Endodermal cell (in vitro differentiated cells): Measurements from ENCODE around the gene CA14. TPM values are rescaled to one million over a fixed set of nuclear protein-coding genes. Genes with fewer than 3 reads are reported as not detected.
A peak's percentile ranks its signal among the peaks of the same experiment; 100 is the strongest.
"Not testable (repeated sequence)": the region's sequence is repeated elsewhere in the genome, so short reads cannot be mapped to it uniquely, and the experiment has no call there.

ENCODE experiments used
- DNase-seq: peaks from one replicate; pipeline ENCODE4 v3.0.0-alpha.2; 2017
- H3K27ac ChIP-seq: 2 replicates; pipeline ENCODE4 v1.5.1; 2013; ENCODE audit warnings: mild to moderate bottlenecking, low read depth, low read length, moderate library complexity
- H3K27me3 ChIP-seq: 2 replicates; pipeline ENCODE4 v1.6.1; 2013; ENCODE audit warnings: mild to moderate bottlenecking, low read length, moderate library complexity; ENCODE audit not compliant: insufficient read depth, control insufficient read depth, poor library complexity, severe bottlenecking
- H3K36me3 ChIP-seq: 2 replicates; pipeline ENCODE4 v1.7.0; 2013; ENCODE audit warnings: mild to moderate bottlenecking, low read length, moderate library complexity; ENCODE audit not compliant: control insufficient read depth, insufficient read depth
- H3K4me1 ChIP-seq: one replicate; pipeline ENCODE4 v1.7.0; 2013; ENCODE audit warnings: low read length; ENCODE audit not compliant: control insufficient read depth, insufficient read depth
- H3K4me3 ChIP-seq: 2 replicates; pipeline ENCODE4 v1.5.1; 2013; ENCODE audit warnings: mild to moderate bottlenecking, low read length, moderate library complexity
- H3K9ac ChIP-seq: 2 replicates; pipeline ENCODE4 v1.6.1; 2013; ENCODE audit warnings: mild to moderate bottlenecking, low read length, moderate library complexity; ENCODE audit not compliant: poor library complexity, severe bottlenecking; ENCODE audit errors: extremely low read depth
- H3K9me3 ChIP-seq: 2 replicates; pipeline ENCODE4 v1.6.1; 2013; ENCODE audit warnings: mild to moderate bottlenecking, low read length, moderate library complexity; ENCODE audit not compliant: control insufficient read depth
- H3K27ac Mint-ChIP-seq: 2 replicates; pipeline ENCODE4 v1.8.0; 2020; ENCODE audit warnings: mixed read lengths
- H3K27me3 Mint-ChIP-seq: 2 replicates; pipeline ENCODE4 v1.8.0; 2021; ENCODE audit warnings: mild to moderate bottlenecking, mixed read lengths; ENCODE audit not compliant: insufficient read depth
- H3K36me3 Mint-ChIP-seq: 2 replicates; pipeline ENCODE4 v1.8.0; 2020; ENCODE audit warnings: low read depth, mixed read lengths
- H3K4me1 Mint-ChIP-seq: 2 replicates; pipeline ENCODE4 v1.8.0; 2020; ENCODE audit warnings: mixed read lengths
- H3K4me3 Mint-ChIP-seq: 2 replicates; pipeline ENCODE4 v1.8.0; 2020; ENCODE audit warnings: mild to moderate bottlenecking, moderate library complexity, mixed read lengths
- H3K9me3 Mint-ChIP-seq: 2 replicates; pipeline ENCODE4 v1.8.0; 2020; ENCODE audit warnings: mild to moderate bottlenecking, mixed read lengths
- WGBS, 2 experiments: methylation state at CpG; one replicate each; pipeline versions ENCODE4 v1.1.5 to v1.1.7; 2013; ENCODE audit warnings: missing lambda C conversion rate in 2 of 2, mixed read lengths in 1 of 2; ENCODE audit not compliant: insufficient coverage in 1 of 2, insufficient read length in 1 of 2; 5-methylcytosine and 5-hydroxymethylcytosine counted together
- long read RNA-seq, 4 experiments: library from polyadenylated mRNA in 2 of 4; library from RNA in 1 of 4; library from capped mRNA in 1 of 4; stranded (forward) in 3 of 4; unstranded in 1 of 4; transcript quantifications; one replicate each; pipeline ENCODE4 v2.0.0, GENCODE V29; 2020 to 2021; ENCODE audit warnings: inconsistent platforms in 1 of 4
- polyA plus RNA-seq, 2 experiments: library from polyadenylated mRNA; stranded (reverse); fragments of 50-300 nt; gene quantifications; one replicate each; pipeline ENCODE4 v1.2.3, GENCODE V29; 2013
- total RNA-seq, 2 donors: library from RNA; stranded (reverse); fragmentation: NEBNext Ultra II Directional in 1 of 2; extraction: Animal tissue kit (Norgen Biotek cat#: 25700) in 1 of 2; gene quantifications; 2 replicates in 1 of 2; 3 replicates in 1 of 2; pipeline ENCODE4 v1.2.1, GENCODE V29; 2021
- TF ChIP-seq, protein P1 (sequence below): fragments of 200-600 bp; sonication (generic); conservative IDR thresholded peaks from 2 replicates; pipeline ENCODE4 v1.5.0; 2021; ENCODE audit warnings: antibody characterized with exemption, mild to moderate bottlenecking

Gene CA14
- 10 to 100 TPM; 53.3 to 54.0 TPM for total RNA-seq
- polyA plus RNA-seq (2013, experiment 1 of 2) = 84.8 TPM
- 78.0 TPM for polyA plus RNA-seq (2013, experiment 2 of 2)
- long read RNA-seq, experiment 1, partial matches to known transcripts = 6 of 24 reads
- long read RNA-seq, experiment 1, other reads (novel, unspliced or antisense) = 18 of 24 reads
- long read RNA-seq, experiment 2, partial matches to known transcripts = 1 of 59 reads
- long read RNA-seq, experiment 2, other reads (novel, unspliced or antisense) = 58 of 59 reads
- long read RNA-seq, experiment 3, partial matches to known transcripts = 8 of 111 reads
- long read RNA-seq, experiment 3, other reads (novel, unspliced or antisense) = 100 of 111 reads
- long read RNA-seq, experiment 4, partial matches to known transcripts = 2 of 88 reads
- long read RNA-seq, experiment 4, other reads (novel, unspliced or antisense) = 84 of 88 reads

DNA sequence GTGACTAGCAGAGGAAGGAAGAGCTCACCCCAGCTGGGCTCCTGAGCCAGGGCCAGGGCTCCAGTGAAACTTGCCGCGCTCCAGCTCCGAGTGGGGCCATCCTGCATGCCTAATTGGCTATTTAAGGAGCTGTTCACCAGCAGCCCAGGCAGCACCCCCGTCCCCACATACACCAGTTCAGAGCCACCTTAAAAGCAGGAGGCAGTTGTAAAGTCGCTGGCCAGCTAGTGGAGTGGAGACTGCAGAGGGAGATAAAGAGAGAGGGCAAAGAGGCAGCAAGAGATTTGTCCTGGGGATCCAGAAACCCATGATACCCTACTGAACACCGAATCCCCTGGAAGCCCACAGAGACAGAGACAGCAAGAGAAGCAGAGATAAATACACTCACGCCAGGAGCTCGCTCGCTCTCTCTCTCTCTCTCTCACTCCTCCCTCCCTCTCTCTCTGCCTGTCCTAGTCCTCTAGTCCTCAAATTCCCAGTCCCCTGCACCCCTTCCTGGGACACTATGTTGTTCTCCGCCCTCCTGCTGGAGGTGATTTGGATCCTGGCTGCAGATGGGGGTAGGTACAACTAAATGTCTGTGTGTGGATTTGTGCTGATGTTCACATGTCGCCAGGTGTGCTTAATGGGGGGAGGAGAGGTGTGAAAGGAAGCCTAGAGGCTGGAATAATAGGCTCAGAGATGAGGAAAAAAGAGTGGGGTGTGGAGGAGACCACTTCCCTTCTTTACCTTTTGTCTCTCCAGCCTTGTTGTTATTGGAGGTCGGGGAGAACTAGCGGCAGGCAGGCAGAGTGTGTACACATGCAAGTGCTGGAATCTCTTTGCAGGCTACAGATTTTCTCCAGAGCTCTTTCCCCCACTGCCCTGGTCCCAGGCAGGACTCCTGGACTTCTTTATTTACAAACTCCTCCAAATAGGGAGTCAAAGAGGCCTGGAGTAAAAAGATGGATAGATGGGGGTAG is at the start of gene CA14:
Gene CA14 (plus strand): TSS at position 151 of the 962 bp plus-strand sequence. CDS start 355 bp downstream, at position 506.
- peaks cover 2% of the 10 kb centered on the region for H3K9me3 Mint-ChIP-seq
- peak; percentile 84 for DNase-seq
- peak within 1 kb of the TSS; percentile 97 for H3K27ac Mint-ChIP-seq
- H3K27ac ChIP-seq = peak within 1 kb of the TSS; percentile 94
- H3K27me3 ChIP-seq = no peaks in the 10 kb centered on the region
- H3K4me3 Mint-ChIP-seq = peak within 1 kb of the TSS; percentile 75
- peak within 1 kb of the TSS; percentile 77 for H3K9ac ChIP-seq
- H3K27me3 Mint-ChIP-seq = no peaks in the 10 kb centered on the region
- 0 to 1% methylated on average over 4 to 13 of the region's 13 CpGs for WGBS, 2 experiments
- peaks cover 19% of the 10 kb centered on the region for H3K36me3 Mint-ChIP-seq
- no peaks in the 10 kb centered on the region for H3K36me3 ChIP-seq
- H3K4me1 Mint-ChIP-seq = peaks cover 48% of the 10 kb centered on the region
- TF ChIP-seq, protein P1, sequence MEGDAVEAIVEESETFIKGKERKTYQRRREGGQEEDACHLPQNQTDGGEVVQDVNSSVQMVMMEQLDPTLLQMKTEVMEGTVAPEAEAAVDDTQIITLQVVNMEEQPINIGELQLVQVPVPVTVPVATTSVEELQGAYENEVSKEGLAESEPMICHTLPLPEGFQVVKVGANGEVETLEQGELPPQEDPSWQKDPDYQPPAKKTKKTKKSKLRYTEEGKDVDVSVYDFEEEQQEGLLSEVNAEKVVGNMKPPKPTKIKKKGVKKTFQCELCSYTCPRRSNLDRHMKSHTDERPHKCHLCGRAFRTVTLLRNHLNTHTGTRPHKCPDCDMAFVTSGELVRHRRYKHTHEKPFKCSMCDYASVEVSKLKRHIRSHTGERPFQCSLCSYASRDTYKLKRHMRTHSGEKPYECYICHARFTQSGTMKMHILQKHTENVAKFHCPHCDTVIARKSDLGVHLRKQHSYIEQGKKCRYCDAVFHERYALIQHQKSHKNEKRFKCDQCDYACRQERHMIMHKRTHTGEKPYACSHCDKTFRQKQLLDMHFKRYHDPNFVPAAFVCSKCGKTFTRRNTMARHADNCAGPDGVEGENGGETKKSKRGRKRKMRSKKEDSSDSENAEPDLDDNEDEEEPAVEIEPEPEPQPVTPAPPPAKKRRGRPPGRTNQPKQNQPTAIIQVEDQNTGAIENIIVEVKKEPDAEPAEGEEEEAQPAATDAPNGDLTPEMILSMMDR = peak; percentile 13
- no peaks in the 10 kb centered on the region for H3K9me3 ChIP-seq
- H3K4me3 ChIP-seq = peak within 1 kb of the TSS; percentile 79
- H3K4me1 ChIP-seq = peaks cover under 1% of the 10 kb centered on the region

DNA sequence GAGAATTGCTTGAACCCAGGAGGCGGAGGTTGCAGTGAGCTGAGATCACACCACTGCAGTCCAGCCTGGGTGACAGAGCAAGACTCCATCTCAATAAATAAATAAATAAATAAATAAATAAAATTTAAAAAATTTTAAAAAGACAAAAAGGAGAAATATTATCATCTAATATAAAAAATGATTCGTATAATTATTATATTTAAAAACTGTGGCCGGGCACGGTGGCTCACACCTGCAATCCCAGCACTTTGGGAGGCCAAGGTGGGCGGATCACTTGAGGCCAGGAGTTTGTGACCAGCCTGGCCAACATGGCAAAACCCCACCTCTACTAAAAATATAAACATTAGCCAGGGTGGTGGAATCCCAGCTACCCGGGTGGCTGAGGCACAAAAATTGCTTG is 49.1 kb upstream of the CA14 start:
- 91 to 100% methylated on average over 1 to 6 of the region's 6 CpGs for WGBS, 2 experiments
- not testable (repeated sequence) for DNase-seq, H3K4me3 ChIP-seq, H3K4me3 Mint-ChIP-seq, H3K9ac ChIP-seq, H3K36me3 Mint-ChIP-seq, H3K4me1 Mint-ChIP-seq, H3K27me3 Mint-ChIP-seq, H3K36me3 ChIP-seq, H3K9me3 Mint-ChIP-seq, H3K9me3 ChIP-seq, H3K27me3 ChIP-seq, H3K27ac Mint-ChIP-seq, H3K27ac ChIP-seq, H3K4me1 ChIP-seq

DNA sequence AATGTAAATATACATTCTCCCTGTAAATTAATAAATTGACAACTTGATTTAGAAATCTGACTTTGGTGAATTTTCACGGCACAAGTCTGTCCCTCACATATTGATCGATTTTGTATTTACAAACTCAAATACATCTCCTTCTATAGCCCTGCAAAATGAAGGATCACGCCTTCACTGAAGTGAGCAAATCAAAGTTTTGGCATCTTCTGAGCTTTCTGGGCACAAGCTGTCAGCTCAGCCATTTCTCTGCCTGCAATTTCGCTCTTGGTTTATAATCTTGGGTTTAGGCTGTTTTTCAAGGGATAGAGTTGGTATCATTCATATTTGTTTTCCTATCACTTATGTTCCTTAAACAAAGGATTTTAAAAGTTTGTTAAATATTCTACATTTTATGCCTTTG is 47.5 kb upstream of the CA14 start:
- H3K4me3 ChIP-seq = no peak overlapping the region
- H3K4me3 Mint-ChIP-seq = no peak overlapping the region
- no peak overlapping the region for H3K27ac ChIP-seq
- peaks cover 15% of the 10 kb centered on the region for H3K4me1 Mint-ChIP-seq
- H3K4me1 ChIP-seq = no peaks in the 10 kb centered on the region
- H3K9ac ChIP-seq = no peak overlapping the region
- no peak overlapping the region for H3K27ac Mint-ChIP-seq
- H3K9me3 ChIP-seq = peaks cover 4% of the 10 kb centered on the region
- H3K36me3 ChIP-seq = no peaks in the 10 kb centered on the region
- 93 to 100% methylated on average over 3 to 4 of the region's 4 CpGs for WGBS, 2 experiments
- H3K27me3 ChIP-seq = no peaks in the 10 kb centered on the region
- no peaks in the 10 kb centered on the region for H3K36me3 Mint-ChIP-seq
- H3K27me3 Mint-ChIP-seq = no peaks in the 10 kb centered on the region
- DNase-seq = no peak
- H3K9me3 Mint-ChIP-seq = peaks cover 2% of the 10 kb centered on the region
- TF ChIP-seq, protein P1 = no peak
